GM21360 (cell line): Measurements from ENCODE around the gene MYO5B.

Experiments used
- ATAC-seq: cut with Tn5 transposase; IDR thresholded peaks from one replicate; pipeline ENCODE4 v1.9.1; 2021; ENCODE audit warnings: mild to moderate bottlenecking, moderate library complexity; ENCODE audit not compliant: unreplicated experiment

Gene MYO5B

DNA sequence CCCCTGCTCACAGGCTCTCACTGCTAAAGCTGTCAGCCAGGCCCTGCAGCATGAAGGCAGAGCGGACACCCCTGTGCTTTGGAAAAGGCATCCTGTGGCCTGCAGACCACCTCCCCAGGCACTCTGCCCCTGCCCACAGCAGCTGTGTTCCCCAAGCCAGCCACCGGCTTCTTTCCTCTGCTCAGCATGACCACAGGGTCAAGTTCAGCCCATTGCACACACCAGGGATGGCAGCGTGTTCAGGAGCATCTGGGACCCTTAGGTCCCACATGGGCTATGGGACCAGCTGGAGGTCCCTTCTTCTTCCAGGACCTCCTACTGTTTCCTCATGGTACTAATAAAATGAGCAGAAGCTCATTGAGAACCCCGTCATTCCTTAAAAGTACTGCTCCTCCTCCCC lies 263.2 kb downstream of the MYO5B start:
- no peak for ATAC-seq

- ATAC-seq = no peak
Measured at GRCh38 chr18:49931179-49931578, 263.8 kb downstream of the MYO5B start.

DNA sequence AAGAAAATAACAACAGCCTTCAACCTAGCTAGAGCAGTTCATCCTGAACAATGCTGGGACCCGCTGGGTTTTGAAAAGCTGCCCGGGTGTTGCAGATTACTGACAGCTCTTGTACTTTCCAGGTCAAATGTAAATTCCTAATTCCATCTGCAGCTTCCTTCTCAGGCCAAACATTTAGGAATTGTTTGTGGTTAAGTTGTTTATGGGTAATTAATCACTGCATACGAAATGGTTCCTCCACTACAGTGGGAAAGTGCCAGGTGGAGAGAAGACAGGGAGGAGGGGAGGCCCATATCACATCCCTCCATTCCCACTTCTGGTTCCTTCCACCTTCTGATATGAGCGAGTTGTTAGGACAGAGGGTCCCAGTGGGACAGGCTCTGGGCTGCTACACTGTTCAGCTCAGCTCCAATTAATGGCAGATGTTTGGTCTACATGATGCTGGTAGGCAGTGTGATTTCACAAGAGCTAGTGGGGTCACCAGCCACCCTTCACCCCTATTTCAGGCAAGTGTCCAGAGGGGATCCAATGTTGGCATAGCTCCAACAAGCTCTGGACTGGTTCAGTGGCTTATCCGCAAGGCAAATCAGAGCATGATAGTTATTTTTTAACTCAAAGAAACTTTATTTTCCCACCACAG lies 268.7 kb downstream of the MYO5B start:
- ATAC-seq = no peak

GRCh38 chr18:49924293-49924983 lies 270.5 kb downstream of the MYO5B start:
- ATAC-seq = no peak

DNA sequence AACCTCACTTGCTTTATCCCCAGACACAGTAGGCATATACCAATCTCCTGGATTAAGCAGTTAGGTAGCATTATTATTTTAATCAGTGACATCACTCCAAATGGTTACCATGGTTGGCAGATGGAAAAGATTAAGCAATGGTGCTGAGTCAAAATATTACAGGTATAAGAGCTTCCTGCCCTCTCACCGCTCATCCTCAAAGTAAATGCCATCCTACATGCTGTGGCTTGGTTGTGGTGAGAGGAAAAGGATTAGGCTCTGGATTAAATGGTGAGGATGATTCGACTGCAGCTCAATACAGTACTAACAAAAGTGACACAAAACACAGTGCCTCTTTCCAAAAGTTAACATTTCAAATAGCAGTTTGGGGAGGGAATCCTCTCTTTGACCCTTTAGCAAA lies 272.7 kb downstream of the MYO5B start:
- no peak for ATAC-seq

- no peak for ATAC-seq
Measured at GRCh38 chr18:49921318-49921985, 273.5 kb downstream of the MYO5B start.

GRCh38 chr18:49920731-49921130 lies 274.2 kb downstream of the MYO5B start:
- no peak for ATAC-seq

DNA sequence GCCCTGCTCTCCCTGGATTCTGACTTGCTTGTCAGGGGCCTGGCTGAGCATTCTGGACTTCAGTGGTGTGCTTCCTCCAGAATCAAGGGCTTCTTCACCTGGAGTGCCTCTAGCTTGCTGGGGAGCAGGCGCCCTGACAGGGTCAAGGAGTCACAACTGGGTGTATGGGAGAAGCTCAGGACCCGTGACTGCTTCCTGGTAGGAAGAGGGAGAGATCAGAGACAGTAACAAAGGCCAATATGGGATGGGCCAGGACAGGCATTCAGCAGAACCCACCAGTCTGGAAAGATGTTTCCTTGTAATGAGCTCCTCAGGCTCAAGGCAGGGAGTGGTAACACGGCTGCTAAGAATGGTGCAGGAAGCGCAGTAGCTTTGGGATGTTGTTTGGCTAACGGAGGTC lies 277.2 kb downstream of the MYO5B start:
- ATAC-seq = no peak

GRCh38 chr18:49915352-49915751 lies 279.6 kb downstream of the MYO5B start:
- ATAC-seq = no peak

DNA sequence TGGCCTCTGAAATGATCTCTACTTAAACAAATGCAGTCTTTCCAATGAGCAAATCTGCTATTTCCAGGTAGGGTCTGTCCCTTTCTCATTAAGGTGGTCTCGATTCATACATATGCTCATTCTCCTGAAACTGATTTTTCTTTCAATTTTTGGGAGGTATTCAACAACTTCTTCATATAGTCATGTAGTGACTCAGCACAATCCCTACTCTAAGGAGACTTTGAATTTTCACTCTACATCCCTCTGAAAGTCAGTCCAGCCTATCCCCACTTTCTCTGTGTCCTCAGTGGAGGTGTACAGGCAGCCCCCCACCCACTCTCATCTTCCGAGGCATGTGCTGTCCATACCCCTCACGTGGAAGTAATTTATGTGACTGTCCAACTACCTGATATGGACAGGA lies 281.7 kb downstream of the MYO5B start:
- ATAC-seq = no peak

- no peak for ATAC-seq
Measured at GRCh38 chr18:49911427-49911826, 283.5 kb downstream of the MYO5B start.

GRCh38 chr18:49910986-49911385 lies 284.0 kb downstream of the MYO5B start:
- ATAC-seq = no peak

DNA sequence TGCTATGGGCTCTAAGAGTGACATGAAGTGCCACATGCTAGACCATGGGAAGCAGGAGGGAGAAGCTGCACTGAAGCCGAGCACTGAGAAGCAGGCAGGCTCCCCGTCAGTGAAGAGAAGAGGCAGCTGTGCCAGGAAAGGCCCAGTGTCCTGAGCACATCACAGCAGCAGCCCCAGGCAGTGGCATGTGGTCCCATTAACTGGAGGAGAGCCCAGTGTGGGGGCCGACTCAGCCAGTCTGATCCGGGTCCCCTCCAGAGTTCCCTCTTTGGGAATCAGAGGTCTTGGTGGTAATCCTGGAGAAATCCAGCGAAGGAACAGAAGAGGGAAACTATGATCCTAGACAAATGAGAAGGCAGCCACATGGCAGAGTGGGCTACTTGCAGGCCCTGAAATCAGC lies 284.9 kb downstream of the MYO5B start:
- ATAC-seq = no peak

GRCh38 chr18:49907346-49907929 lies 287.5 kb downstream of the MYO5B start:
- ATAC-seq = no peak

GRCh38 chr18:49905771-49906170 lies 289.2 kb downstream of the MYO5B start:
- no peak for ATAC-seq

DNA sequence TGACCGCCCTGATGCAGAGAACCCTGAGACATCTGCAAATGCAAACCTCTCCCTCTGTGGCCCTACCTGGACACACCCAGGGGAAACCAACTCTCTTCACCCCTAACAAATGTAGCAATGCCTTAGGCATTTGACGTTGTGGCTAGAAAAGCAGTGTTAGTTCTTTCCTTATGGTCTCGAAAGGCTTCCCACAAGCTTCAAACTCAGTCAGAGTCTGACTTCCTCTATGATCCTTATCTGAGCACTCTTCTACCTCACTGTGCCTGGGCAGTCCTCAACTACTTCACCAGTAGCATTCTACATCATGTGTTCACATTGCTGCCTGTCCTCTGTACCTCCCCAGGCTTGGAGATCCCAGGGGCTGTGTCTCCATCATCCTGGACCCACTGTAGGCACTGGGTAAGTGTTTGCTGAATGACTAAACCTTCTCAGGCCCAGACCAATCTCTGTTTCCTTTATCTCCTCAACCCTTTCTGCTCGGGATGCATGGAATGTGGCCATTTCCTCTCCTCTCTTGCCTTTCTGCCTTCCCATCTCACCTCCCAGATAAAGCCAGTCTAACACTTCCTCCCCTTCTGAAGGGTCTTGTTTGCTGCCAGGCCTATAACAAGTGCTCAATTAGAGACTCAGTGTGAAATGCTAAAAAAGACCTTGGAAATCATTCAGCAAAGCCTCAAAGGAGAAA lies 289.9 kb downstream of the MYO5B start:
- no peak for ATAC-seq

GRCh38 chr18:49901862-49902340 lies 293.0 kb downstream of the MYO5B start:
- ATAC-seq = no peak

- no peak for ATAC-seq
Measured at GRCh38 chr18:49899657-49900330, 295.2 kb downstream of the MYO5B start.

GRCh38 chr18:49898421-49898820 lies 296.5 kb downstream of the MYO5B start:
- ATAC-seq = no peak

GRCh38 chr18:49894517-49895226 lies 300.3 kb downstream of the MYO5B start:
- ATAC-seq = no peak
